ENCODE data around the gene TAF5L.
A peak's percentile ranks its signal among the peaks of the same experiment; 100 is the strongest.
"Not testable (repeated sequence)": the region's sequence is repeated elsewhere in the genome, so short reads cannot be mapped to it uniquely, and the experiment has no call there.

Gene TAF5L

GRCh38 chr1:229563701-229564100 is 62.2 kb downstream of the TAF5L start:
- no peak for DNase-seq

GRCh38 chr1:229563241-229563640 is 62.7 kb downstream of the TAF5L start:
- DNase-seq = no peak

DNA sequence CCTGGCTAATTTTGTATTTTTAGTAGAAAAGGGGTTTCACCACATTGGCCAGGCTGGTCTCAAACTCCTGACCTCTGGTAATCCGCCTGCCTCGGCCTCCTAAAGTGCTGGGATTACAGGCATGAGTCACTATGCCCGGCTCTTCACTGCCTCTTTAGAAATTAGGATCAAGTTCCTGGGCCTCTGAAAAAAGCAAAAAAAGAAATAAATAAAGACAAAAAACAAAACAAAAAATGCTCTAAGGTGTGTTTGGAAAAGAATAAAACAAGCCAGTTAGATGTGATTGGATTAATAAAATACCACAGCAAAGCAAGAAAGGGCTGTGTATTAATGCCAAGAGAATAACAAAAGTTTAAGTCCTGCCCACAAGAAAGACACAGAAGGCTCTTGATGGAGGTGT is 63.2 kb downstream of the TAF5L start:
- no peak for DNase-seq

GRCh38 chr1:229561141-229561540 is 64.8 kb downstream of the TAF5L start:
- DNase-seq = no peak

GRCh38 chr1:229560124-229560523 is 65.8 kb downstream of the TAF5L start:
- not testable (repeated sequence) for DNase-seq

- not testable (repeated sequence) for DNase-seq
These were observed 66.6 kb downstream of the TAF5L start for GRCh38 chr1:229559336-229559801.

GRCh38 chr1:229558460-229559335 is 67.2 kb downstream of the TAF5L start, which contains the start of gene ABCB10:
TSS of gene ABCB10 (minus strand) at chr1:229558707. CDS start at chr1:229558652, 55 bp downstream.
- peak; percentile 91 to 93 for DNase-seq

DNA sequence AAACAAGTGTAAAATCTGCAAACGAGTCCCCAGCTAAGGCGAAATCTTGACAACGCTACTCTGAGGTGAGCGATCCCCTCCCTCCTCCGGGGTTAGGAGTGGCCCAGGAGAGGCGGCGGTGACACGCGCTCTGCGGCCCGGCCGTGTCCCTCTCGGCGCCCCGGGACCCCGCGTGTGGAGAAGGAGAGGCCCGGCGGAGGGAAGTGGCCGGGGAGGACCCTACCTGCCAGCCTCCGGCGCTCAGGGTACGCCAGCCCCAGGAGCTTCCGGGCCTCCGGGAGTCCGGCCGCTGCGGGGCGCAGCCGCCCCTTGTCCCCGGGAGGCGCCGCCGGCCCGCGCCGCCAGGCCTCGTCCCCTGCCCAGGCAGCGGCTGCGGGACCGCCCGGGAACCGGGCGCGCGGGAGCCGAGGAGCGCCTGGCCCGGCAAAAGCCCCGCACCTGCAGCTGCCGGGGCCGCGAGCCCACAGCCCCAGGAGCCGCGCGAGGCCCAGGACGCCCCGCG is 68.0 kb downstream of the TAF5L start:
- DNase-seq = peak in 1 of 2 donors; percentile 33

DNA sequence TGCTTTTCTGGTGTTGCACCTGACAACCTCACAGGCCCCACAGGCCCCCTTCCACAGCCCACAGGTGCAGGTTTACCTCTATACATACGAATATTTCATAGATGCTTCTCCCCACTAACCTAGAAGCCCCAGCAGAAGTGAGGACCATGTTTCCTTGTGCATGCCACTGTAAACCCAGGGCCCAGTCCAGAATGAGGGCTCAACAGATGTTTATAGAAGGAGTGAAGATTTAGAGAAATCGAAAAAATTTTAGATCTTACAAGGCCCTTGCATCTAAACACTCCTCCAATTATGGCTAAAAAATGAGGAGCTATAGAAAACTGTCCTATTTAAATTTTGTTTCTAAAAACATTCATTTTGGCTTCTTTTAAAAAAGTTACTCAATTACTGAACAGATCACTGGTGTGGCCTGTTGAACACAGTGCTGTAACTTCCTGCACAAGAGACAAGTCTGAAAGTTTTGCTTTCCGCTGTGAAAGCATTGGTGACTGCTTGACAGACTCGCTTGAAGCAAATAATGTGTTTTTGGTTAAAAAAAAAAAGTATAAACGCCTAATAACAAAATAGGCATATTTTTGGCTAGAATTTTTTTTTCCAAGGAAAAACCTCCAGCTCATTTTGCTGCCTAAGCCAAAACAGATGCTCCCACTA is 68.6 kb downstream of the TAF5L start:
- DNase-seq = peak in 1 of 2 donors; percentile 28

- no peak for DNase-seq
These were observed 70.9 kb downstream of the TAF5L start for GRCh38 chr1:229554886-229555621.

GRCh38 chr1:229553621-229554130 is 72.2 kb downstream of the TAF5L start:
- DNase-seq = no peak

- DNase-seq = no peak
These were observed 73.2 kb downstream of the TAF5L start for GRCh38 chr1:229552732-229553131.

DNA sequence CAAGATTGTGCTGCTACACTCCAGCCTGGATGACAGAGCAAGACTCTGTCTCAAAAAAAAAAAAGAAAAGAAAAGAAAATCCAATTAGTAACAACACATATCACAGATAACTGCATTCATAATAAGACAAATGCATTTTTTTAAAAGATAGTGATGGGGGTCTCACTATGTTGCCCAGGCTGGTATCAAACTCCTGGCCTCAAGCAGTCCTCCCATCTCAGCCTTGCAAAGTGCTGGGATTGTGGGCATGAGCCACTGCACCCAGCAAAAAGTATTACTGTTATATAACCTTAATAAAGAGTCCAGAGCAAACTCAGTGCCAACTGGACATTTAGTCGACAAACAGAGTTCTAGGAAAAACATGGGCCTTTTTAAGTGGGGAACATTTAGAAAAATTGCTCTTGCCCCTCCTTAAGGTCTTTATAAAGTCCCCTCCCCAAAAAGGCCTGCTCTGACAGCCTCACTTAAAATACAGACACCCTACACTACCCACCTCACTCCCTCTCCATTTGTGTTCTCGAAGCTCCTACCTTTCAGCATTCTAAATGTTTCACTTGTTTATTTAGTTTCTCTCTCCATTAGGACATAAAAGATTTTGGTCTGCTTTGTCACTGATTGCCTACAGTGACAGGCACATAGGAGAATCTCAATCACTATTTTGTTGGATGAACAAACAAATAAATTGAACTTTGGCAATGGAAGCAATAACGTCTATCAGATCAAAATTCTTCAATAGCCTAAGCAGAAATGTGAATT is 74.9 kb downstream of the TAF5L start:
- no peak for DNase-seq

- DNase-seq = no peak
These were observed 78.4 kb downstream of the TAF5L start for GRCh38 chr1:229547542-229547941.

- DNase-seq = no peak
These were observed 81.3 kb downstream of the TAF5L start for GRCh38 chr1:229544587-229544986.
